Activated T-cell treated with anti-CD3 and anti-CD28 coated beads for 1 hour (primary cell): ENCODE results near the gene AK5.

Source experiments
- DNase-seq: peaks from one replicate; pipeline ENCODE4 v3.0.0-alpha.2; 2020; ENCODE audit warnings: low read depth

AK5 gene

GRCh38 chr1:77543822-77544448 is 262.1 kb downstream of the AK5 start:
- no peak for DNase-seq

- no peak for DNase-seq
These were observed 263.0 kb downstream of the AK5 start for GRCh38 chr1:77544845-77545244.

GRCh38 chr1:77545970-77546369 is 264.2 kb downstream of the AK5 start:
- DNase-seq, result no peak

GRCh38 chr1:77546890-77547289 is 265.1 kb downstream of the AK5 start:
- DNase-seq, result no peak

GRCh38 chr1:77548285-77548684 is 266.5 kb downstream of the AK5 start:
- no peak for DNase-seq

GRCh38 chr1:77550135-77550534 is 268.3 kb downstream of the AK5 start:
- no peak for DNase-seq

- DNase-seq, result no peak
These were observed 270.8 kb downstream of the AK5 start for GRCh38 chr1:77552626-77553025.

- no peak for DNase-seq
These were observed 271.9 kb downstream of the AK5 start for GRCh38 chr1:77553568-77554291.

GRCh38 chr1:77556045-77556444 is 274.2 kb downstream of the AK5 start:
- DNase-seq, result no peak

GRCh38 chr1:77557053-77557452 is 275.2 kb downstream of the AK5 start:
- DNase-seq, result no peak

GRCh38 chr1:77558591-77559164 is 276.9 kb downstream of the AK5 start:
- DNase-seq, result no peak

GRCh38 chr1:77560741-77561140 is 278.9 kb downstream of the AK5 start:
- no peak for DNase-seq

GRCh38 chr1:77562596-77563150 is 280.9 kb downstream of the AK5 start:
- no peak for DNase-seq

- no peak for DNase-seq
These were observed 283.5 kb downstream of the AK5 start for GRCh38 chr1:77565321-77565720.

- no peak for DNase-seq
These were observed 289.8 kb downstream of the AK5 start for GRCh38 chr1:77571642-77572041.

- DNase-seq, result no peak
These were observed 297.7 kb downstream of the AK5 start for GRCh38 chr1:77579547-77579946.

- DNase-seq, result no peak
These were observed 301.1 kb downstream of the AK5 start for GRCh38 chr1:77582905-77583304.

GRCh38 chr1:77583483-77583882 is 301.7 kb downstream of the AK5 start:
- DNase-seq, result no peak

GRCh38 chr1:77584884-77585283 is 303.1 kb downstream of the AK5 start:
- no peak for DNase-seq

- DNase-seq, result no peak
These were observed 303.9 kb downstream of the AK5 start for GRCh38 chr1:77585610-77586314.

GRCh38 chr1:77589231-77589630 is 307.4 kb downstream of the AK5 start:
- DNase-seq, result no peak

GRCh38 chr1:77590651-77591050 is 308.8 kb downstream of the AK5 start:
- no peak for DNase-seq

GRCh38 chr1:77592906-77593305 is 311.1 kb downstream of the AK5 start:
- DNase-seq, result no peak
